Adipocyte (in vitro differentiated cells): ENCODE data around the gene TBC1D3K.
"Not testable (repeated sequence)": the region's sequence is repeated elsewhere in the genome, so short reads cannot be mapped to it uniquely, and the experiment has no call there.

Experiments used
- DNase-seq: peaks from one replicate; pipeline ENCODE4 v3.0.0-alpha.2; 2015; ENCODE audit warnings: low read depth
- H3K27me3 ChIP-seq: replicated peaks from 2 replicates; pipeline ENCODE4 v1.7.0; 2013; ENCODE audit warnings: mild to moderate bottlenecking, low read length, moderate library complexity; ENCODE audit not compliant: control insufficient read depth, insufficient read depth
- H3K36me3 ChIP-seq: 2 replicates; pipeline ENCODE4 v1.7.0; 2013; ENCODE audit warnings: low read length, mild to moderate bottlenecking, moderate library complexity; ENCODE audit not compliant: control insufficient read depth, insufficient read depth, severe bottlenecking
- H3K4me1 ChIP-seq: 2 replicates; pipeline ENCODE4 v1.7.0; 2013; ENCODE audit warnings: mild to moderate bottlenecking, low read length, moderate library complexity; ENCODE audit not compliant: control insufficient read depth, insufficient read depth
- H3K4me3 ChIP-seq: 2 replicates; pipeline ENCODE4 v1.7.0; 2013; ENCODE audit warnings: mild to moderate bottlenecking, low read length, moderate library complexity
- H3K9ac ChIP-seq: 2 replicates; pipeline ENCODE4 v1.7.0; 2013; ENCODE audit warnings: mild to moderate bottlenecking, low read length, moderate library complexity
- H3K9me3 ChIP-seq: 2 replicates; pipeline ENCODE4 v1.7.0; 2013; ENCODE audit warnings: mild to moderate bottlenecking, low read length, moderate library complexity; ENCODE audit not compliant: control insufficient read depth

Gene TBC1D3K

DNA sequence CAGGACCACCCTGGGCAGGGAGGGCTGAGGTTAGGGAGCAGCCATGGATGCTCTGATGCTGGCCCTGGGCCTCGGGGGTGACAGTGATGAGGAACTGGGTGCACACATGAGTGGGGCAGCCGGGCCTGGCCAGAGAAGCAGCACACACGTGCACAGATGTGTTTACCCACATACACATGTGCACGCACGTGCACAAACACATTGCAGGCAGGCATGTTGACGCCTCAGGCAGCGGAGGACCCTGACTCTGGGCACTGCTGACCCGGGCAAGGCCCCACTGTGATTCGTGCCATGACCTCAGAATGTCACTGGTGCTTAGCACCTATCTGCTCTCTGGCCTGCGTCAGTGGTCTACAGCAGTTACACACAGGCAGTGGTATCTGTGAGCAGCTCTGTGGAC is at the start of gene TBC1D3K:
TSS of gene TBC1D3K (plus strand) at position 301 of the 400 bp plus-strand sequence. CDS start 1,585 bp downstream, outside the sequence.
- not testable (repeated sequence) for H3K4me1 ChIP-seq, H3K27me3 ChIP-seq, DNase-seq, H3K9me3 ChIP-seq, H3K4me3 ChIP-seq, H3K9ac ChIP-seq, H3K36me3 ChIP-seq

DNA sequence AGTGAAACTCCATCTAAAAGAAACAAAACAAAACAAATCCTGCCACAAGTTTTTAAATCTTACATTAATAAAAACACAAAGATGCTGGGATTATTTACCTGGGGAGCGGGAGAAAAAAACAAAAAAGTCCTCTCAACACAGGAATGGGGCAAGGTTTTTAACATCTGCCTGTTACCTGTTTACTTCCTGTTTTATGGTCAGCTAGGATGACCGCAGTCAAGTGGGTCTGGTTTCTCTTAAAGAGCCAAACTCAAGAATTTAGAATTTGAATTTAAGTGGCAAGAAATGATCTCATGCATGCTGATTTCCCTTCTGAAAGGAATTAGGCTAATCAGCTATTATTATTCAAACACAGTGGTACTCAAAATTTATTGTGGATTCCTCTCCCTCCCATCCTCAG is 39.7 kb upstream of the TBC1D3K start:
- no peaks in the 10 kb centered on the region for H3K27me3 ChIP-seq
- DNase-seq: no peak
- H3K9ac ChIP-seq: no peak overlapping the region
- no peaks in the 10 kb centered on the region for H3K4me1 ChIP-seq
- no peak overlapping the region for H3K4me3 ChIP-seq
- H3K36me3 ChIP-seq: no peaks in the 10 kb centered on the region
- H3K9me3 ChIP-seq: no peaks in the 10 kb centered on the region

- no peaks in the 10 kb centered on the region for H3K4me1 ChIP-seq
- H3K9me3 ChIP-seq: no peaks in the 10 kb centered on the region
- H3K27me3 ChIP-seq: no peaks in the 10 kb centered on the region
- DNase-seq: no peak
- H3K4me3 ChIP-seq: no peak overlapping the region
- H3K36me3 ChIP-seq: no peaks in the 10 kb centered on the region
- no peak overlapping the region for H3K9ac ChIP-seq
Measured at GRCh38 chr17:37885136-37885535, 39.1 kb upstream of the TBC1D3K start.

- Histone ChIP-seq H3K9ac (no peak overlapping the region), H3K36me3 (no peaks in the 10 kb centered on the region), H3K4me3 (no peak overlapping the region), H3K27me3 (no peaks in the 10 kb centered on the region), H3K4me1 (no peaks in the 10 kb centered on the region), H3K9me3 (no peaks in the 10 kb centered on the region)
- no peak for DNase-seq
Measured at GRCh38 chr17:37888881-37889280, 35.3 kb upstream of the TBC1D3K start.

DNA sequence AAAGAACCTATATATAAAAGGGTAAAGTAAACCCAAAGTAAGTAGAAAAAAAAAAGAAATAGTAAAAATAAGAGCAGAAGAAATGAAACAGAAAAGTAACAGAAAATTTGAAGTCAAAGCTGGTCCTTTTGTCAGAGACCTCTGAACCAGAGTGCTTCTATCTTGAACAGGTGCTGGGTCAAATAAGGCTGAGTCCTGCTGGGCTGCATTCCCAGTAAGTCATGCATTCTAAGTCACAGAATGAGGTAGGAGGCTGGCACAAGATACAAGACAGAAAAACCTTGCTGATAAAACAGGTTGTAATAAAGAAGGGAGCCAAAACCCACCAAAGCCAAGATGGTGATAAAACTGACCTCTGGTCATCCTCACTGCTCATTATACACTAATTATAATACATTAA is 27.3 kb upstream of the TBC1D3K start:
- H3K9me3 ChIP-seq, H3K9ac ChIP-seq, H3K36me3 ChIP-seq, H3K27me3 ChIP-seq, DNase-seq, H3K4me3 ChIP-seq, H3K4me1 ChIP-seq: not testable (repeated sequence)
